ENCODE results near the gene FMNL2. TPM values are rescaled to one million over a fixed set of nuclear protein-coding genes. Genes with fewer than 3 reads are reported as not detected.

FMNL2 gene
- total and polyA plus RNA-seq, 2 of the 4 experiments (the other 2 are of a cell fraction) = 10.9 to 11.4 TPM

GRCh38 chr2:152562198-152562884 is 227.4 kb downstream of the FMNL2 start:
- Histone ChIP-seq H4K91ac (ENCODE audit: insufficient read depth, low read depth, low read length) (no peak overlapping the region), H3K27me3 (ENCODE audit: control insufficient read depth, insufficient read depth, low read length) (no peaks in the 10 kb centered on the region), H3K14ac (replicated peaks; ENCODE audit: low read depth, low read length) (no peak overlapping the region), H4K8ac (ENCODE audit: low read depth in 2 of 2, low read length in 2 of 2) (no peak overlapping the region), H2BK20ac (ENCODE audit: low read depth, low read length) (no peak overlapping the region), H3K79me1 (ENCODE audit: low read depth in 1 of 2, low read length in 2 of 2) (0 out of 4 replicates have a peak, but pooled peaks cover 0 to 6% of the 10 kb centered on the region in 2 experiments), H3K27ac (ENCODE audit: insufficient read depth, low read length) (no peak overlapping the region), H2AK5ac (ENCODE audit: low read depth, low read length) (no peak overlapping the region), H4K5ac (ENCODE audit: low read depth, low read length) (no peak overlapping the region), H2BK120ac (ENCODE audit: low read depth, low read length) (no peak overlapping the region), H3K4me3 (ENCODE audit: insufficient read depth, low read depth, low read length) (no peak overlapping the region), H3K56ac (ENCODE audit: extremely low read depth, insufficient read depth, low read length) (no peak overlapping the region), H2AFZ (replicated peaks; ENCODE audit: low read length, poor library complexity) (no peak overlapping the region), H2BK15ac (ENCODE audit: low read depth, low read length) (no peak overlapping the region), H3K18ac (ENCODE audit: low read depth, low read length) (no peak overlapping the region), H3K9me3 (ENCODE audit: control insufficient read depth, insufficient read depth, low read length) (no peaks in the 10 kb centered on the region), H3K36me3 (ENCODE audit: control insufficient read depth, insufficient read depth, low read length) (no peaks in the 10 kb centered on the region; the same call in 1 of the 2 replicates), H3K9me1 (ENCODE audit: insufficient read depth, low read length) (peaks cover 6% of the 10 kb centered on the region; the same call in 1 of the 2 replicates), H3K23ac (ENCODE audit: low read depth, low read length) (no peak overlapping the region), H3K4me1 (ENCODE audit: control insufficient read depth, insufficient read depth, low read length) (peaks cover 10% of the 10 kb centered on the region), H3K4me2 (ENCODE audit: low read depth, low read length) (no peak overlapping the region), H3K9ac (ENCODE audit: low read depth, low read length) (no peak overlapping the region), H4K20me1 (ENCODE audit: insufficient read depth, low read length) (no peaks in the 10 kb centered on the region), H3K4ac (ENCODE audit: low read depth, low read length) (no peak overlapping the region), H2AK9ac (replicated peaks; ENCODE audit: low read depth, low read length, poor library complexity) (no peak overlapping the region), H2BK5ac (ENCODE audit: low read depth, low read length, poor library complexity, severe bottlenecking) (no peak overlapping the region)
- no CpG with 5 or more reads among the region's 2 CpGs for WGBS, 2 experiments (ENCODE audit: extremely low coverage in 2 of 2, insufficient read length in 1 of 2)
- in situ Hi-C loops (cut with MboI; ENCODE audit: low sequenced_read_pairs) = no loop called here
- ATAC-seq (ENCODE audit: low read depth) = no peak
- dilution Hi-C loops (cut with HindIII; ENCODE audit: low sequenced_read_pairs, unreplicated experiment) = no loop called here
- CTCF ChIA-PET = interaction anchor here (0.6 kb wide), 1 partner anchor 64 kb away, joined by 3 read pairs; no protein-coding TSS in a partner anchor
- intact Hi-C loops (cut with micrococcal nuclease) = loop anchor here (5.0 kb wide), 1 partner anchor 370 kb away; no protein-coding TSS in a partner anchor
- TF ChIP-seq MAFK (IDR thresholded peaks at IDR 0.05; ENCODE audit: low read depth, low read length) (no peak), RCOR1 (IDR thresholded peaks at IDR 0.05; ENCODE audit: insufficient replicate concordance, low read length) (no peak), FOS (IDR thresholded peaks at IDR 0.05; ENCODE audit: low read depth, low read length) (no peak), MXI1 (IDR thresholded peaks at IDR 0.05; ENCODE audit: borderline replicate concordance, low read depth, low read length) (no peak), RFX5 (IDR thresholded peaks at IDR 0.05; ENCODE audit: low read depth, low read length) (no peak), BHLHE40 (IDR thresholded peaks at IDR 0.05; ENCODE audit: low read depth, low read length) (no peak), CEBPB (IDR thresholded peaks at IDR 0.05; ENCODE audit: low read depth, low read length) (no peak), ELK1 (IDR thresholded peaks at IDR 0.05; ENCODE audit: borderline replicate concordance, low read depth, low read length) (no peak)
- TF ChIP-seq, protein P1, sequence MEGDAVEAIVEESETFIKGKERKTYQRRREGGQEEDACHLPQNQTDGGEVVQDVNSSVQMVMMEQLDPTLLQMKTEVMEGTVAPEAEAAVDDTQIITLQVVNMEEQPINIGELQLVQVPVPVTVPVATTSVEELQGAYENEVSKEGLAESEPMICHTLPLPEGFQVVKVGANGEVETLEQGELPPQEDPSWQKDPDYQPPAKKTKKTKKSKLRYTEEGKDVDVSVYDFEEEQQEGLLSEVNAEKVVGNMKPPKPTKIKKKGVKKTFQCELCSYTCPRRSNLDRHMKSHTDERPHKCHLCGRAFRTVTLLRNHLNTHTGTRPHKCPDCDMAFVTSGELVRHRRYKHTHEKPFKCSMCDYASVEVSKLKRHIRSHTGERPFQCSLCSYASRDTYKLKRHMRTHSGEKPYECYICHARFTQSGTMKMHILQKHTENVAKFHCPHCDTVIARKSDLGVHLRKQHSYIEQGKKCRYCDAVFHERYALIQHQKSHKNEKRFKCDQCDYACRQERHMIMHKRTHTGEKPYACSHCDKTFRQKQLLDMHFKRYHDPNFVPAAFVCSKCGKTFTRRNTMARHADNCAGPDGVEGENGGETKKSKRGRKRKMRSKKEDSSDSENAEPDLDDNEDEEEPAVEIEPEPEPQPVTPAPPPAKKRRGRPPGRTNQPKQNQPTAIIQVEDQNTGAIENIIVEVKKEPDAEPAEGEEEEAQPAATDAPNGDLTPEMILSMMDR (conservative IDR thresholded peaks at IDR 0.05; ENCODE audit: low read depth, low read length) = no peak
- TF ChIP-seq, protein P2, sequence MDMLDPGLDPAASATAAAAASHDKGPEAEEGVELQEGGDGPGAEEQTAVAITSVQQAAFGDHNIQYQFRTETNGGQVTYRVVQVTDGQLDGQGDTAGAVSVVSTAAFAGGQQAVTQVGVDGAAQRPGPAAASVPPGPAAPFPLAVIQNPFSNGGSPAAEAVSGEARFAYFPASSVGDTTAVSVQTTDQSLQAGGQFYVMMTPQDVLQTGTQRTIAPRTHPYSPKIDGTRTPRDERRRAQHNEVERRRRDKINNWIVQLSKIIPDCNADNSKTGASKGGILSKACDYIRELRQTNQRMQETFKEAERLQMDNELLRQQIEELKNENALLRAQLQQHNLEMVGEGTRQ (IDR thresholded peaks at IDR 0.05; ENCODE audit: low read depth, low read length) = no peak
- DNase-seq = no peak
- no TSS peak for BruUV-seq (replicated peaks)
- POLR2A ChIA-PET (ENCODE audit: unreplicated experiment) = no interaction called here

All from IMR-90 (cell line).